B cell (primary cell): Measurements from ENCODE around the gene OR9Q1. TPM values are rescaled to one million over a fixed set of nuclear protein-coding genes. Genes with fewer than 3 reads are reported as not detected.

Experiments used
- ATAC-seq: fragments of 200-7000 bp; cut with Tn5 transposase; one replicate; pipeline ENCODE4 v1.10.0; 2021; ENCODE audit warnings: low read depth, mild to moderate bottlenecking, moderate number of reproducible peaks, moderate library complexity
- CTCF ChIA-PET: fragments of 350-600 bp; sonication (Branson Sonifier 250); formaldehyde crosslinking; loops from one replicate; lab custom pipeline; 2021; ENCODE audit warnings: antibody characterized with exemption, inconsistent platforms; lab: Charles Lee
- POLR2A ChIA-PET: fragments of 350-600 bp; sonication (Branson Sonifier 250); formaldehyde crosslinking; loops from one replicate; lab custom pipeline; 2021; ENCODE audit warnings: antibody characterized with exemption; lab: Charles Lee
- DNase-seq: peaks from one replicate; pipeline ENCODE4 v3.0.0; 2013
- H2AFZ ChIP-seq: 2 replicates; pipeline ENCODE4 v1.6.1; 2012; ENCODE audit warnings: mild to moderate bottlenecking, low read depth, low read length; ENCODE audit not compliant: insufficient read depth, poor library complexity, severe bottlenecking
- H3K27ac ChIP-seq, 2 donors: 1 replicate in 1 of 2; 2 replicates in 1 of 2; pipeline ENCODE4 v1.5.1; 2012 to 2013; ENCODE audit warnings: low read length in 2 of 2, mild to moderate bottlenecking in 2 of 2, moderate library complexity in 1 of 2
- H3K27me3 ChIP-seq, 4 experiments: fragments of 200-600 bp in 1 of 4; sonication (generic) in 1 of 4; replicated peaks in 1 of 4; 1 replicate in 2 of 4; 2 replicates in 2 of 4; pipeline versions ENCODE4 v1.6.1 to v1.7.0; 2013 to 2016; ENCODE audit warnings: low read length in 3 of 4, mild to moderate bottlenecking in 2 of 4, mixed read lengths in 1 of 4, moderate library complexity in 1 of 4; ENCODE audit not compliant: insufficient read depth in 4 of 4, control insufficient read depth in 3 of 4; ENCODE audit errors: control extremely low read depth in 1 of 4
- H3K36me3 ChIP-seq, 2 experiments: replicated peaks in 1 of 2; 1 replicate in 1 of 2; 2 replicates in 1 of 2; pipeline versions ENCODE4 v1.6.1 to v1.7.1; 2013; ENCODE audit warnings: low read length in 1 of 2; ENCODE audit not compliant: insufficient read depth in 2 of 2, control insufficient read depth in 1 of 2; ENCODE audit errors: control extremely low read depth in 1 of 2, extremely low read depth in 1 of 2
- H3K4me1 ChIP-seq, 2 donors: fragments of 200-600 bp in 1 of 2; sonication (generic) in 1 of 2; 1 replicate in 1 of 2; 2 replicates in 1 of 2; pipeline versions ENCODE4 v1.5.1 to v1.6.1; 2013 to 2017; ENCODE audit warnings: low read length in 2 of 2; ENCODE audit not compliant: control insufficient read depth in 2 of 2, insufficient read depth in 2 of 2
- H3K4me2 ChIP-seq: replicated peaks from 2 replicates; pipeline ENCODE3; 2012; ENCODE audit warnings: mild to moderate bottlenecking, low read depth, low read length; ENCODE audit not compliant: poor library complexity, severe bottlenecking
- H3K4me3 ChIP-seq, 5 experiments: fragments of 200-600 bp in 1 of 5; sonication (generic) in 1 of 5; 1 replicate in 3 of 5; 2 replicates in 2 of 5; pipeline versions ENCODE4 v1.5.1 to v1.7.0; 2011 to 2016; ENCODE audit warnings: low read length in 4 of 5, mild to moderate bottlenecking in 4 of 5, low read depth in 2 of 5, control low read depth in 1 of 5, moderate library complexity in 1 of 5; ENCODE audit not compliant: insufficient read depth in 1 of 5; ENCODE audit errors: control extremely low read depth in 1 of 5, extremely low read depth in 1 of 5
- H3K79me2 ChIP-seq: fragments of 200-600 bp; sonication (generic); one replicate; pipeline ENCODE4 v1.6.0; 2016; ENCODE audit warnings: low read length; ENCODE audit not compliant: control insufficient read depth, insufficient read depth
- H3K9ac ChIP-seq: fragments of 200-600 bp; sonication (generic); 2 replicates; pipeline ENCODE4 v1.6.1; 2017; ENCODE audit warnings: mild to moderate bottlenecking, low read length, moderate library complexity
- H3K9me3 ChIP-seq, 3 donors: one replicate each; pipeline versions ENCODE4 v1.6.1 to v1.7.1; 2013; ENCODE audit warnings: low read length in 2 of 3; ENCODE audit not compliant: control insufficient read depth in 2 of 3, insufficient read depth in 1 of 3; ENCODE audit errors: control extremely low read depth in 1 of 3
- H4K20me1 ChIP-seq: 2 replicates; pipeline ENCODE4 v1.6.0; 2012; ENCODE audit warnings: mild to moderate bottlenecking, low read length; ENCODE audit not compliant: insufficient read depth, control insufficient read depth, poor library complexity, severe bottlenecking
- H3K27ac Mint-ChIP-seq: one replicate; pipeline ENCODE4 v1.8.0; 2021; ENCODE audit warnings: mixed read lengths
- H3K27me3 Mint-ChIP-seq: one replicate; pipeline ENCODE4 v1.8.0; 2021; ENCODE audit warnings: mixed read lengths
- H3K4me1 Mint-ChIP-seq: one replicate; pipeline ENCODE4 v1.8.0; 2021; ENCODE audit warnings: mixed read lengths
- H3K4me3 Mint-ChIP-seq: one replicate; pipeline ENCODE4 v1.8.0; 2021; ENCODE audit warnings: mixed read lengths
- H3K9me3 Mint-ChIP-seq: one replicate; pipeline ENCODE4 v1.8.0; 2022; ENCODE audit warnings: mixed read lengths; ENCODE audit not compliant: insufficient read depth
- EZH2 ChIP-seq: IDR thresholded peaks from 2 replicates; pipeline ENCODE4 v1.6.1; 2012; ENCODE audit warnings: borderline replicate concordance, low read depth, mild to moderate bottlenecking, moderate library complexity, low read length; ENCODE audit not compliant: insufficient read depth, poor library complexity, severe bottlenecking
- WGBS: methylation state at CpG from one replicate; pipeline ENCODE4 v1.1.5; 2013; ENCODE audit warnings: missing lambda C conversion rate; ENCODE audit not compliant: insufficient coverage; 5-methylcytosine and 5-hydroxymethylcytosine counted together
- intact Hi-C: fragments of 100-400 bp; cut with micrococcal nuclease; formaldehyde crosslinking; loops from one replicate; pipeline ENCODE4 v1.10.0; 2022
- polyA plus RNA-seq: library from polyadenylated mRNA; depleted of rRNA; stranded (reverse); fragments of >200 nt; gene quantifications from 2 replicates; pipeline ENCODE4 v1.2.3, GENCODE V29; 2012
- total RNA-seq, 2 donors: library from RNA; stranded (reverse); fragments of 120-200 nt in 1 of 2; gene quantifications; 1 replicate in 1 of 2; 2 replicates in 1 of 2; pipeline versions ENCODE4 v1.2.3 to v1.2.4, GENCODE V29; 2013 to 2022
- TF ChIP-seq, protein P1 (sequence below): fragments of 200-600 bp; IDR thresholded peaks from one replicate; pipeline ENCODE4 v1.8.0; 2022; ENCODE audit warnings: antibody characterized with exemption, mild to moderate bottlenecking

The OR9Q1 gene
- total and polyA plus RNA-seq, 2 donors (not counting 1 experiment from before 2014, with no cell fraction given), result not detected

- TF ChIP-seq EZH2, result no peak
- TF ChIP-seq, protein P1, sequence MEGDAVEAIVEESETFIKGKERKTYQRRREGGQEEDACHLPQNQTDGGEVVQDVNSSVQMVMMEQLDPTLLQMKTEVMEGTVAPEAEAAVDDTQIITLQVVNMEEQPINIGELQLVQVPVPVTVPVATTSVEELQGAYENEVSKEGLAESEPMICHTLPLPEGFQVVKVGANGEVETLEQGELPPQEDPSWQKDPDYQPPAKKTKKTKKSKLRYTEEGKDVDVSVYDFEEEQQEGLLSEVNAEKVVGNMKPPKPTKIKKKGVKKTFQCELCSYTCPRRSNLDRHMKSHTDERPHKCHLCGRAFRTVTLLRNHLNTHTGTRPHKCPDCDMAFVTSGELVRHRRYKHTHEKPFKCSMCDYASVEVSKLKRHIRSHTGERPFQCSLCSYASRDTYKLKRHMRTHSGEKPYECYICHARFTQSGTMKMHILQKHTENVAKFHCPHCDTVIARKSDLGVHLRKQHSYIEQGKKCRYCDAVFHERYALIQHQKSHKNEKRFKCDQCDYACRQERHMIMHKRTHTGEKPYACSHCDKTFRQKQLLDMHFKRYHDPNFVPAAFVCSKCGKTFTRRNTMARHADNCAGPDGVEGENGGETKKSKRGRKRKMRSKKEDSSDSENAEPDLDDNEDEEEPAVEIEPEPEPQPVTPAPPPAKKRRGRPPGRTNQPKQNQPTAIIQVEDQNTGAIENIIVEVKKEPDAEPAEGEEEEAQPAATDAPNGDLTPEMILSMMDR, result no peak
- H3K9me3 Mint-ChIP-seq, result no peaks in the 10 kb centered on the region
Measured at GRCh38 chr11:58152781-58153180, 129.1 kb downstream of the OR9Q1 start.

GRCh38 chr11:58164389-58164788 is 140.7 kb downstream of the OR9Q1 start:
- no peak overlapping the region for H2AFZ ChIP-seq
- no peaks in the 10 kb centered on the region for H3K9me3 ChIP-seq
- no peaks in the 10 kb centered on the region for H3K4me1 ChIP-seq
- ChIA-PET CTCF (no interaction called here), POLR2A (no interaction called here)
- Mint-ChIP-seq H3K27me3 (peaks cover 9% of the 10 kb centered on the region), H3K4me3 (no peak overlapping the region), H3K27ac (no peak overlapping the region), H3K4me1 (no peaks in the 10 kb centered on the region), H3K9me3 (peaks cover 2% of the 10 kb centered on the region)
- TF ChIP-seq, protein P1, result no peak
- no peak for TF ChIP-seq EZH2
- no peak overlapping the region for H3K9ac ChIP-seq
- H3K4me3 ChIP-seq, result no peak overlapping the region
- intact Hi-C loops, result no loop called here
- H3K36me3 ChIP-seq, result no peaks in the 10 kb centered on the region
- DNase-seq (no peak), ATAC-seq (no peak)
- no peak overlapping the region for H3K4me2 ChIP-seq
- H3K27ac ChIP-seq, result no peak overlapping the region
- 100% methylated on average over 1 of the region's 4 CpGs for WGBS
- H3K27me3 ChIP-seq, result no peaks in the 10 kb centered on the region
- H3K79me2 ChIP-seq, result no peaks in the 10 kb centered on the region
- no peaks in the 10 kb centered on the region for H4K20me1 ChIP-seq

More at GRCh38 chr11:58152781-58153180, 129.1 kb downstream of the OR9Q1 start:
- Histone ChIP-seq H3K79me2 (no peaks in the 10 kb centered on the region), H4K20me1 (no peaks in the 10 kb centered on the region), H2AFZ (no peak overlapping the region), H3K27ac (no peak overlapping the region), H3K4me1 (no peaks in the 10 kb centered on the region), H3K9me3 (no peaks in the 10 kb centered on the region), H3K36me3 (no peaks in the 10 kb centered on the region), H3K27me3 (peaks cover 0 to 4% (median 3%) of the 10 kb centered on the region in 4 experiments), H3K4me3 (no peak overlapping the region), H3K9ac (no peak overlapping the region), H3K4me2 (no peak overlapping the region)
- Mint-ChIP-seq H3K27ac (no peak overlapping the region), H3K4me3 (no peak overlapping the region), H3K4me1 (no peaks in the 10 kb centered on the region), H3K27me3 (peaks cover 18% of the 10 kb centered on the region)
- ChIA-PET POLR2A (no interaction called here), CTCF (no interaction called here)
- no peak for ATAC-seq
- DNase-seq, result no peak
- intact Hi-C loops, result no loop called here
- WGBS, result 67% methylated on average over 3 of the region's 3 CpGs
